ENCODE measurements around the gene ERC2. TPM values are rescaled to one million over a fixed set of nuclear protein-coding genes. Genes with fewer than 3 reads are reported as not detected.

Gene ERC2
- total RNA-seq, 1 donor from 2014 or later = 48.3 TPM

DNA sequence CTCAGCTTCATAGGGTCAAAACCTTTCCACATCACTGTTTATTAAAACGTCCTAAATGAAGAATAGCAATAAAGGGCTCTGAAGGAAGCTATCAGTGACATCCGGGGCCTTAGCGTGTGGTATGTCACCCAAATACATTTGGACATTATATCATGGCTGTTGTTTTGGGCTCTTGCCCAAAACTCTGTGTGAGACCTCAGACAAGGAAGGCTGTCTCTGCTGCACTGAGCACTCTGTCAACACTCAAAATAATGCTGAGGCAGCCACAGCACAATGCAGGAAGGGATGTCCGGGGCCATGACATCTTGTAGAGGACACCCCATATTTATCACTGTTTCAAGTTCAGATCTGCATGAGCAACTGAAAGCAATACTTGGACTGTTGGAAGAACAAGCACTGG is 687.4 kb downstream of the ERC2 start:
- no peak for DNase-seq
- Mint-ChIP-seq H3K9me3 (ENCODE audit: unreplicated experiment) (peaks cover 1% of the 10 kb centered on the region), H3K4me1 (ENCODE audit: low read depth, unreplicated experiment) (no peaks in the 10 kb centered on the region), H3K36me3 (ENCODE audit: unreplicated experiment) (no peaks in the 10 kb centered on the region), H3K27me3 (ENCODE audit: unreplicated experiment) (no peaks in the 10 kb centered on the region), H3K4me3 (ENCODE audit: unreplicated experiment) (no peak overlapping the region), H3K27ac (ENCODE audit: unreplicated experiment) (no peak overlapping the region)
- TF ChIP-seq, protein P1, sequence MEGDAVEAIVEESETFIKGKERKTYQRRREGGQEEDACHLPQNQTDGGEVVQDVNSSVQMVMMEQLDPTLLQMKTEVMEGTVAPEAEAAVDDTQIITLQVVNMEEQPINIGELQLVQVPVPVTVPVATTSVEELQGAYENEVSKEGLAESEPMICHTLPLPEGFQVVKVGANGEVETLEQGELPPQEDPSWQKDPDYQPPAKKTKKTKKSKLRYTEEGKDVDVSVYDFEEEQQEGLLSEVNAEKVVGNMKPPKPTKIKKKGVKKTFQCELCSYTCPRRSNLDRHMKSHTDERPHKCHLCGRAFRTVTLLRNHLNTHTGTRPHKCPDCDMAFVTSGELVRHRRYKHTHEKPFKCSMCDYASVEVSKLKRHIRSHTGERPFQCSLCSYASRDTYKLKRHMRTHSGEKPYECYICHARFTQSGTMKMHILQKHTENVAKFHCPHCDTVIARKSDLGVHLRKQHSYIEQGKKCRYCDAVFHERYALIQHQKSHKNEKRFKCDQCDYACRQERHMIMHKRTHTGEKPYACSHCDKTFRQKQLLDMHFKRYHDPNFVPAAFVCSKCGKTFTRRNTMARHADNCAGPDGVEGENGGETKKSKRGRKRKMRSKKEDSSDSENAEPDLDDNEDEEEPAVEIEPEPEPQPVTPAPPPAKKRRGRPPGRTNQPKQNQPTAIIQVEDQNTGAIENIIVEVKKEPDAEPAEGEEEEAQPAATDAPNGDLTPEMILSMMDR (IDR thresholded peaks at IDR 0.05; ENCODE audit: partially characterized antibody, unreplicated experiment) = no peak

DNA sequence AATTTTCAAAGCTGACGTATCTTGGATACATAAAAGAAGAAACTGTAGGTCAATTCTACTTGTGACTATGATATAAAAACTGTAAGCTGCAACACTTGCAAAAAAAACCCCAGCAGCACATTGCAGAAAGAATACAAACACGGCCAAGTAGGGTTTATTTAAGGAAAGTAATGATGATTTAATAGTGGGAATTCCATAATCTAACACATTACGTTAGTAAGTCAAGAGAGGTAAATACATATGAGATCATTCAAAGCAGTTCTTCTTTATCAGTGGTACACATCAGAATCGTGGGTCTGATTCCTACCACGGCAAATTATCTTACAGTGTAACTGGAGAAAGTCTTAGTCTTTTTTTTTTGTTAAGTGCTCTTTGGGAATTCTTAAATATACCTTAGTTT is 688.7 kb downstream of the ERC2 start:
- TF ChIP-seq, protein P1 (IDR thresholded peaks at IDR 0.05; ENCODE audit: partially characterized antibody, unreplicated experiment) = no peak
- no peak overlapping the region for H3K4me3 Mint-ChIP-seq (ENCODE audit: unreplicated experiment)
- H3K4me1 Mint-ChIP-seq (ENCODE audit: low read depth, unreplicated experiment) = peaks cover 3% of the 10 kb centered on the region
- no peaks in the 10 kb centered on the region for H3K27me3 Mint-ChIP-seq (ENCODE audit: unreplicated experiment)
- H3K27ac Mint-ChIP-seq (ENCODE audit: unreplicated experiment) = no peak overlapping the region
- DNase-seq = no peak
- no peaks in the 10 kb centered on the region for H3K36me3 Mint-ChIP-seq (ENCODE audit: unreplicated experiment)
- no peaks in the 10 kb centered on the region for H3K9me3 Mint-ChIP-seq (ENCODE audit: unreplicated experiment)

GRCh38 chr3:55775366-55776154 is 692.7 kb downstream of the ERC2 start:
- no peak for DNase-seq
- Mint-ChIP-seq H3K27me3 (ENCODE audit: unreplicated experiment) (no peaks in the 10 kb centered on the region), H3K9me3 (ENCODE audit: unreplicated experiment) (no peaks in the 10 kb centered on the region), H3K4me3 (ENCODE audit: unreplicated experiment) (no peak overlapping the region), H3K27ac (ENCODE audit: unreplicated experiment) (no peak overlapping the region), H3K36me3 (ENCODE audit: unreplicated experiment) (no peaks in the 10 kb centered on the region), H3K4me1 (ENCODE audit: low read depth, unreplicated experiment) (peaks cover 3% of the 10 kb centered on the region)
- TF ChIP-seq, protein P1 (IDR thresholded peaks at IDR 0.05; ENCODE audit: partially characterized antibody, unreplicated experiment) = no peak

- H3K27ac Mint-ChIP-seq (ENCODE audit: unreplicated experiment) = no peak overlapping the region
- H3K27me3 Mint-ChIP-seq (ENCODE audit: unreplicated experiment) = no peaks in the 10 kb centered on the region
- H3K4me1 Mint-ChIP-seq (ENCODE audit: low read depth, unreplicated experiment) = peaks cover 3% of the 10 kb centered on the region
- H3K4me3 Mint-ChIP-seq (ENCODE audit: unreplicated experiment) = no peak overlapping the region
- no peaks in the 10 kb centered on the region for H3K9me3 Mint-ChIP-seq (ENCODE audit: unreplicated experiment)
- DNase-seq = no peak
- H3K36me3 Mint-ChIP-seq (ENCODE audit: unreplicated experiment) = no peaks in the 10 kb centered on the region
- TF ChIP-seq, protein P1 (IDR thresholded peaks at IDR 0.05; ENCODE audit: partially characterized antibody, unreplicated experiment) = no peak
Observed at GRCh38 chr3:55774856-55775255, 693.4 kb downstream of the ERC2 start.

DNA sequence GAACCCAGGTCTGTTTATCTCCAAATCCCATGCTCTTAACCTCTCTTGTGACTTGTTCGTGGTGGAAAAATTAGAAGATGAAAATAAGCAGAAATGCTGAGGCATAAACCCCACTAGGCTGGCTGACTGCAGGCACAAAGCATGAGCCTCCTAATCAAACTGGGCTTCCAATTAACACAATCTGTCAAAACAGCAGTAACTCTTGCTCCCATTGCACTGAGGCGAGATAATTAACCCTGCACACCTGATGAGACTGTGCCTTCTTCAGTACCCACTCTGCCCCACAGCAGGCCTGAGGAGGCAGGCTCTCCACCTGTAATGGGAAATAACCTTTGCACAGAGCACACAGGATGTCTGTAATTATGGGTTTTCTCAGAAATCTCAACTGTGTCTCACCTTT is 696.8 kb downstream of the ERC2 start:
- TF ChIP-seq, protein P1 (IDR thresholded peaks at IDR 0.05; ENCODE audit: partially characterized antibody, unreplicated experiment) = no peak
- peaks cover 3% of the 10 kb centered on the region for H3K4me1 Mint-ChIP-seq (ENCODE audit: low read depth, unreplicated experiment)
- H3K4me3 Mint-ChIP-seq (ENCODE audit: unreplicated experiment) = no peak overlapping the region
- peaks cover 1% of the 10 kb centered on the region for H3K9me3 Mint-ChIP-seq (ENCODE audit: unreplicated experiment)
- no peaks in the 10 kb centered on the region for H3K27me3 Mint-ChIP-seq (ENCODE audit: unreplicated experiment)
- H3K36me3 Mint-ChIP-seq (ENCODE audit: unreplicated experiment) = no peaks in the 10 kb centered on the region
- no peak for DNase-seq
- H3K27ac Mint-ChIP-seq (ENCODE audit: unreplicated experiment) = no peak overlapping the region
